Measurements from ENCODE around the gene WARS2.

GRCh38 chr1:119150150-119150549, 9.7 kb upstream of the WARS2 start:
- TF ChIP-seq CTCF (IDR thresholded peaks at IDR 0.05) (no peak), POLR2AphosphoS5 (IDR thresholded peaks at IDR 0.05) (no peak)
